ENCODE results near the gene OBP2B.

DNA sequence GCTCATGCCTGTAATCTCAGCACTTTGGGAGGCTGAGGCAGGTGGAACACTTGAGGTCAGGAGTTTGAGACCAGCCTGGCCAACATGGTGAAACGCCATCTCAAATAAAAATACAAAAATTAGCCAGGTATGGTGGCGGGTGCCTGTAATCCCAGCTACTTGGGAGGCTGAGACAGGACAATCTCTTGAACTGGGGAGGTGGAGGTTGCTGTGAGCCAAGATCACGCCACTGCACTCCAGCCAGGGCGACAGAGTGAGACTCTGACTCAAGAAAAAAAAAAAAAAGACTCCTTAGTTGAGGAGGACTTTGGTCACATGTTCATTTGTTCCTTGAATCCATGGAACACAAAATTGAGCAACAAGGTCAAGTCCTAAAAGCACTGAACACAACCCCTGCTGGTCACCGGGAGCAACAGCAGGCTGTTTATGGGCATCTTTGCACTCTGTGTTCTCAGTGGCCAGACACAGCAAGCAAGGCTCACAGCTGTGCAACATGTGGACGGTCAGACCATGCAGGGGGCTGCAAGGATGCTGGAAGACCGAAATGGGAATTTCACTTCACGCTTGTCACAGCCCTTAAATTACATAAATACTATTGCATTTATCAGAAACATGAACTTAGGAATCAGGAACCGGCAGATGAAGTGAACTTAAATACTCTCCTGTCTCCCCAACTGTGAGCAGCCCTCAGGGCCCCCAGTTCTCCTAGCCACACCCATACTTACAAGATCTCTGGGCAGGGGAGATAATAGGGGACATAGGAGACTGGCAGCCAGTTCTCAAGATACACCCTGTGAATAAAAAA is 48.1 kb downstream of the OBP2B start:
- peak; percentile 65 to 72 for TF ChIP-seq CTCF (conservative IDR thresholded peaks at IDR 0.05; ENCODE audit: low read depth in 2 of 2)
- no peak for TF ChIP-seq REST (IDR thresholded peaks at IDR 0.05; ENCODE audit: unreplicated experiment)
- no peak for TF ChIP-seq EZH2 (IDR thresholded peaks at IDR 0.05; ENCODE audit: low read depth, unreplicated experiment)
- no peak for TF ChIP-seq POLR2AphosphoS5 (IDR thresholded peaks at IDR 0.05; ENCODE audit: low read depth)

All from GM23338 (cell line).